Stimulated activated naive B cell treated with anti-CD40 and anti-IgM and Interleukin-4, amounts not matched to agents 10 μg/mL and 1 μg/mL and 100 μg/mL, for 72 hours (primary cell): ENCODE measurements around the gene SHBG.
A peak's percentile ranks its signal among the peaks of the same experiment; 100 is the strongest.
"Not testable (repeated sequence)": the region's sequence is repeated elsewhere in the genome, so short reads cannot be mapped to it uniquely, and the experiment has no call there.

Source experiments
- ATAC-seq, 2 donors: fragments of 150-1000 bp; cut with Tn5 transposase; replicated peaks; 2 replicates each; pipeline ENCODE4 v1.10.0; 2021; ENCODE audit warnings: moderate library complexity in 1 of 2
- DNase-seq: peaks from one replicate; pipeline ENCODE4 v3.0.0; 2021
- H3K27ac Mint-ChIP-seq: one replicate; pipeline ENCODE4 v1.8.0; 2022; ENCODE audit warnings: mild to moderate bottlenecking, mixed read lengths
- H3K27me3 Mint-ChIP-seq, 2 donors: one replicate each; pipeline ENCODE4 v1.8.0; 2022; ENCODE audit warnings: mixed read lengths in 2 of 2
- H3K36me3 Mint-ChIP-seq, 2 donors: one replicate each; pipeline ENCODE4 v1.8.0; 2022; ENCODE audit warnings: mixed read lengths in 2 of 2, mild to moderate bottlenecking in 1 of 2
- H3K4me1 Mint-ChIP-seq, 2 donors: one replicate each; pipeline ENCODE4 v1.8.0; 2022; ENCODE audit warnings: mixed read lengths in 2 of 2, mild to moderate bottlenecking in 1 of 2
- H3K4me3 Mint-ChIP-seq, 2 donors: one replicate each; pipeline ENCODE4 v1.8.0; 2022; ENCODE audit warnings: mild to moderate bottlenecking in 2 of 2, mixed read lengths in 2 of 2, moderate library complexity in 1 of 2
- H3K9me3 Mint-ChIP-seq, 2 donors: one replicate each; pipeline ENCODE4 v1.8.0; 2022; ENCODE audit warnings: mixed read lengths in 2 of 2, mild to moderate bottlenecking in 1 of 2

Gene SHBG

GRCh38 chr17:7625749-7626148, 4.2 kb upstream of the SHBG start:
- H3K27ac Mint-ChIP-seq, DNase-seq, H3K4me3 Mint-ChIP-seq, ATAC-seq, H3K9me3 Mint-ChIP-seq, H3K27me3 Mint-ChIP-seq: not testable (repeated sequence)
- Mint-ChIP-seq H3K36me3 (peaks cover 0 to 12% of the 10 kb centered on the region in 2 donors), H3K4me1 (peaks cover 9 to 14% of the 10 kb centered on the region in 2 donors)

- ATAC-seq (no peak), DNase-seq (no peak)
- Mint-ChIP-seq H3K4me1 (peaks cover 9 to 14% of the 10 kb centered on the region in 2 donors), H3K36me3 (peaks cover 0 to 12% of the 10 kb centered on the region in 2 donors), H3K9me3 (no peaks in the 10 kb centered on the region), H3K27me3 (no peaks in the 10 kb centered on the region), H3K4me3 (peak overlapping the region in 1 of 2 donors; percentile 90), H3K27ac (no peak overlapping the region)
These were observed 3.6 kb upstream of the SHBG start for GRCh38 chr17:7626307-7626706.

- DNase-seq (no peak), ATAC-seq (no peak)
- H3K4me1 Mint-ChIP-seq, result peaks cover 9 to 14% of the 10 kb centered on the region in 2 donors
- H3K27me3 Mint-ChIP-seq, result no peaks in the 10 kb centered on the region
- peak overlapping the region; percentile 90 for H3K27ac Mint-ChIP-seq
- H3K9me3 Mint-ChIP-seq, result no peaks in the 10 kb centered on the region
- peak overlapping the region; percentile 90 to 98 for H3K4me3 Mint-ChIP-seq
- H3K36me3 Mint-ChIP-seq, result peaks cover 0 to 12% of the 10 kb centered on the region in 2 donors
These were observed 3.0 kb upstream of the SHBG start for GRCh38 chr17:7626956-7627249.

GRCh38 chr17:7627250-7628121, 2.4 kb upstream of the SHBG start, which contains the start of gene SAT2:
TSS of gene SAT2 (minus strand) at chr17:7627821. CDS start at chr17:7627635, 186 bp downstream.
- DNase-seq, result peak; percentile 77
- H3K4me1 Mint-ChIP-seq, result peaks cover 9 to 14% of the 10 kb centered on the region in 2 donors
- peak within 1 kb of the TSS; percentile 90 to 98 for H3K4me3 Mint-ChIP-seq
- H3K9me3 Mint-ChIP-seq, result no peaks in the 10 kb centered on the region
- peaks cover 0 to 12% of the 10 kb centered on the region in 2 donors for H3K36me3 Mint-ChIP-seq
- H3K27ac Mint-ChIP-seq, result peak within 1 kb of the TSS; percentile 90
- ATAC-seq, result peak; percentile 96
- H3K27me3 Mint-ChIP-seq, result no peaks in the 10 kb centered on the region

- no peak for ATAC-seq
- Mint-ChIP-seq H3K9me3 (no peaks in the 10 kb centered on the region), H3K36me3 (peaks cover 0 to under 1% of the 10 kb centered on the region in 2 donors), H3K27ac (peak overlapping the region; percentile 56), H3K4me3 (no peak overlapping the region), H3K4me1 (peaks cover 3 to 8% of the 10 kb centered on the region in 2 donors), H3K27me3 (peaks cover 3 to 6% of the 10 kb centered on the region in 2 donors)
- DNase-seq, result no peak
These were observed 1.8 kb downstream of the SHBG start for GRCh38 chr17:7631398-7632380.

- H3K27ac Mint-ChIP-seq, result no peak overlapping the region
- no peak overlapping the region for H3K4me3 Mint-ChIP-seq
- H3K9me3 Mint-ChIP-seq, result no peaks in the 10 kb centered on the region
- peaks cover 3 to 6% of the 10 kb centered on the region in 2 donors for H3K27me3 Mint-ChIP-seq
- DNase-seq (no peak), ATAC-seq (peak; percentile 31)
- H3K4me1 Mint-ChIP-seq, result no peaks in the 10 kb centered on the region
- no peaks in the 10 kb centered on the region for H3K36me3 Mint-ChIP-seq
These were observed 2.6 kb downstream of the SHBG start for GRCh38 chr17:7632492-7632894.

GRCh38 chr17:7633093-7633492, 3.2 kb downstream of the SHBG start:
- Mint-ChIP-seq H3K27me3 (peaks cover 3 to 6% of the 10 kb centered on the region in 2 donors), H3K27ac (no peak overlapping the region), H3K4me3 (no peak overlapping the region), H3K36me3 (no peaks in the 10 kb centered on the region), H3K9me3 (no peaks in the 10 kb centered on the region), H3K4me1 (no peaks in the 10 kb centered on the region)
- no peak for ATAC-seq
- no peak for DNase-seq

GRCh38 chr17:7634384-7634783, 4.4 kb downstream of the SHBG start:
- ATAC-seq, result no peak
- no peak overlapping the region for H3K27ac Mint-ChIP-seq
- no peaks in the 10 kb centered on the region for H3K9me3 Mint-ChIP-seq
- H3K27me3 Mint-ChIP-seq, result peaks cover 3 to 6% of the 10 kb centered on the region in 2 donors
- no peak overlapping the region for H3K4me3 Mint-ChIP-seq
- H3K4me1 Mint-ChIP-seq, result no peaks in the 10 kb centered on the region
- no peaks in the 10 kb centered on the region for H3K36me3 Mint-ChIP-seq
- DNase-seq, result no peak

- H3K36me3 Mint-ChIP-seq, result no peaks in the 10 kb centered on the region
- H3K27me3 Mint-ChIP-seq, result peaks cover 3 to 6% of the 10 kb centered on the region in 2 donors
- no peak overlapping the region for H3K4me3 Mint-ChIP-seq
- H3K9me3 Mint-ChIP-seq, result no peaks in the 10 kb centered on the region
- H3K27ac Mint-ChIP-seq, result no peak overlapping the region
- H3K4me1 Mint-ChIP-seq, result no peaks in the 10 kb centered on the region
- DNase-seq (no peak), ATAC-seq (no peak)
These were observed 6.2 kb downstream of the SHBG start for GRCh38 chr17:7636163-7636562.

GRCh38 chr17:7640783-7641182, 10.8 kb downstream of the SHBG start:
- no peak overlapping the region for H3K4me3 Mint-ChIP-seq
- H3K27me3 Mint-ChIP-seq, result peaks cover 3 to 16% of the 10 kb centered on the region in 2 donors
- ATAC-seq (no peak), DNase-seq (no peak)
- H3K27ac Mint-ChIP-seq, result no peak overlapping the region
- peaks cover 6 to 7% of the 10 kb centered on the region in 2 donors for H3K4me1 Mint-ChIP-seq
- H3K36me3 Mint-ChIP-seq, result no peaks in the 10 kb centered on the region
- no peaks in the 10 kb centered on the region for H3K9me3 Mint-ChIP-seq

GRCh38 chr17:7641635-7642034, 11.7 kb downstream of the SHBG start:
- not testable (repeated sequence) for H3K9me3 Mint-ChIP-seq, H3K4me1 Mint-ChIP-seq, DNase-seq, ATAC-seq, H3K36me3 Mint-ChIP-seq, H3K27ac Mint-ChIP-seq, H3K4me3 Mint-ChIP-seq
- peaks cover 9 to 17% of the 10 kb centered on the region in 2 donors for H3K27me3 Mint-ChIP-seq

GRCh38 chr17:7644775-7645174, 14.8 kb downstream of the SHBG start:
- peak; percentile 19 for DNase-seq
- no peaks in the 10 kb centered on the region for H3K36me3 Mint-ChIP-seq
- H3K27ac Mint-ChIP-seq, result no peak overlapping the region
- no peaks in the 10 kb centered on the region for H3K9me3 Mint-ChIP-seq
- H3K27me3 Mint-ChIP-seq, result peaks cover 16 to 35% of the 10 kb centered on the region in 2 donors
- H3K4me1 Mint-ChIP-seq, result peaks cover 9 to 10% of the 10 kb centered on the region in 2 donors
- ATAC-seq, result peak; percentile 76 to 99
- no peak overlapping the region for H3K4me3 Mint-ChIP-seq

GRCh38 chr17:7646457-7646856, 16.5 kb downstream of the SHBG start:
- no peak overlapping the region for H3K27ac Mint-ChIP-seq
- DNase-seq (no peak), ATAC-seq (no peak)
- H3K4me3 Mint-ChIP-seq, result no peak overlapping the region
- peaks cover 21 to 25% of the 10 kb centered on the region in 2 donors for H3K4me1 Mint-ChIP-seq
- no peaks in the 10 kb centered on the region for H3K9me3 Mint-ChIP-seq
- peaks cover 31 to 51% of the 10 kb centered on the region in 2 donors for H3K27me3 Mint-ChIP-seq
- H3K36me3 Mint-ChIP-seq, result no peaks in the 10 kb centered on the region

GRCh38 chr17:7647018-7647417, 17.1 kb downstream of the SHBG start:
- Mint-ChIP-seq H3K27me3 (peaks cover 32 to 50% of the 10 kb centered on the region in 2 donors), H3K4me1 (peaks cover 21 to 26% of the 10 kb centered on the region in 2 donors), H3K4me3 (no peak overlapping the region), H3K9me3 (no peaks in the 10 kb centered on the region), H3K36me3 (no peaks in the 10 kb centered on the region), H3K27ac (no peak overlapping the region)
- DNase-seq (no peak), ATAC-seq (no peak)
